ENCODE results near the gene LCN10.

GRCh38 chr9:136724772-136725171 is 18.0 kb downstream of the LCN10 start:
- TF ChIP-seq POLR2A (IDR thresholded peaks at IDR 0.05; ENCODE audit: low read length): no peak
- no peak for TF ChIP-seq GATA1 (IDR thresholded peaks at IDR 0.05; ENCODE audit: low read depth, low read length)
